PC-3 (cell line): ENCODE results near the gene PPP2R3B.

Experiments
- EZH2 ChIP-seq: fragments of 300-600 bp; sonication (generic); IDR thresholded peaks from one replicate; pipeline ENCODE4 v1.6.1; 2017; ENCODE audit warnings: antibody characterized with exemption, mild to moderate bottlenecking, low read length; ENCODE audit not compliant: unreplicated experiment
- TF ChIP-seq, protein P1 (sequence below): fragments of 300-600 bp; sonication (generic); conservative IDR thresholded peaks from 2 replicates; pipeline ENCODE4 v1.5.1; 2017; ENCODE audit warnings: antibody characterized with exemption, low read depth, mild to moderate bottlenecking, low read length

- no peak for TF ChIP-seq EZH2
- TF ChIP-seq, protein P1, sequence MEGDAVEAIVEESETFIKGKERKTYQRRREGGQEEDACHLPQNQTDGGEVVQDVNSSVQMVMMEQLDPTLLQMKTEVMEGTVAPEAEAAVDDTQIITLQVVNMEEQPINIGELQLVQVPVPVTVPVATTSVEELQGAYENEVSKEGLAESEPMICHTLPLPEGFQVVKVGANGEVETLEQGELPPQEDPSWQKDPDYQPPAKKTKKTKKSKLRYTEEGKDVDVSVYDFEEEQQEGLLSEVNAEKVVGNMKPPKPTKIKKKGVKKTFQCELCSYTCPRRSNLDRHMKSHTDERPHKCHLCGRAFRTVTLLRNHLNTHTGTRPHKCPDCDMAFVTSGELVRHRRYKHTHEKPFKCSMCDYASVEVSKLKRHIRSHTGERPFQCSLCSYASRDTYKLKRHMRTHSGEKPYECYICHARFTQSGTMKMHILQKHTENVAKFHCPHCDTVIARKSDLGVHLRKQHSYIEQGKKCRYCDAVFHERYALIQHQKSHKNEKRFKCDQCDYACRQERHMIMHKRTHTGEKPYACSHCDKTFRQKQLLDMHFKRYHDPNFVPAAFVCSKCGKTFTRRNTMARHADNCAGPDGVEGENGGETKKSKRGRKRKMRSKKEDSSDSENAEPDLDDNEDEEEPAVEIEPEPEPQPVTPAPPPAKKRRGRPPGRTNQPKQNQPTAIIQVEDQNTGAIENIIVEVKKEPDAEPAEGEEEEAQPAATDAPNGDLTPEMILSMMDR: no peak
Observed at GRCh38 chrX:334971-335757, 51.5 kb downstream of the PPP2R3B start.
